Cardiac muscle cell (in vitro differentiated cells and primary cell): ENCODE results near the gene LMNA. TPM values are rescaled to one million over a fixed set of nuclear protein-coding genes. Genes with fewer than 3 reads are reported as not detected.

Experiments
- DNase-seq, 2 donors: peaks; one replicate each; pipeline versions ENCODE4 v3.0.0 to v3.0.0-alpha.2; 2010 to 2017; ENCODE audit warnings: low read depth in 1 of 2, low spot score in 1 of 2
- H3K27ac ChIP-seq: fragments of 200-600 bp; sonication (generic); 2 replicates; pipeline ENCODE4 v1.5.1; 2016
- H3K27me3 ChIP-seq: fragments of 200-600 bp; sonication (generic); 2 replicates; pipeline ENCODE4 v1.6.0; 2016; ENCODE audit warnings: control low read depth
- H3K36me3 ChIP-seq: fragments of 200-600 bp; sonication (generic); 2 replicates; pipeline ENCODE4 v1.5.1; 2016; ENCODE audit warnings: control low read depth
- H3K4me1 ChIP-seq: fragments of 200-600 bp; sonication (generic); 2 replicates; pipeline ENCODE4 v1.8.1; 2017; ENCODE audit warnings: low read depth, mild to moderate bottlenecking, mixed run types
- H3K4me3 ChIP-seq: fragments of 200-600 bp; sonication (generic); 2 replicates; pipeline ENCODE4 v1.5.1; 2016; ENCODE audit warnings: mild to moderate bottlenecking
- H3K9me3 ChIP-seq: fragments of 200-600 bp; sonication (generic); 2 replicates; pipeline ENCODE4 v1.5.1; 2017; ENCODE audit warnings: low read depth, mild to moderate bottlenecking, control low read depth
- CTCF ChIP-seq: IDR thresholded peaks from 2 replicates; pipeline ENCODE4 v1.5.1; 2012; ENCODE audit warnings: low read depth, mild to moderate bottlenecking, low read length
- polyA plus RNA-seq: library from polyadenylated mRNA; unstranded; fragments of >200 nt; fragmentation: Nextera tagmentation; extraction: Ambion mirVana; gene quantifications from 2 replicates; pipeline ENCODE4 v1.2.1, GENCODE V29; 2016
- total RNA-seq: library from RNA; depleted of rRNA; stranded (reverse); fragments of >200 nt; gene quantifications from 2 replicates; pipeline ENCODE4 v1.2.3, GENCODE V29; 2016

Gene LMNA
- total and polyA plus RNA-seq, 2 experiments from 2014 or later: 128 to 149 TPM

GRCh38 chr1:156160743-156161171 is 46.2 kb downstream of the LMNA start:
- H3K27ac ChIP-seq: no peak overlapping the region
- peak overlapping the region; percentile 18 for H3K4me3 ChIP-seq
- no peaks in the 10 kb centered on the region for H3K9me3 ChIP-seq
- H3K27me3 ChIP-seq: no peaks in the 10 kb centered on the region
- DNase-seq: peak; percentile 78 to 91
- peaks cover 10% of the 10 kb centered on the region for H3K4me1 ChIP-seq
- TF ChIP-seq CTCF: no peak
- H3K36me3 ChIP-seq: no peaks in the 10 kb centered on the region

GRCh38 chr1:156162430-156163037 is 48.0 kb downstream of the LMNA start:
- peaks cover 10% of the 10 kb centered on the region for H3K4me1 ChIP-seq
- DNase-seq: peak; percentile 42 to 79
- no peaks in the 10 kb centered on the region for H3K36me3 ChIP-seq
- no peaks in the 10 kb centered on the region for H3K27me3 ChIP-seq
- no peaks in the 10 kb centered on the region for H3K9me3 ChIP-seq
- no peak overlapping the region for H3K4me3 ChIP-seq
- H3K27ac ChIP-seq: peak overlapping the region; percentile 82
- TF ChIP-seq CTCF: no peak

- DNase-seq: no peak
- peaks cover 10% of the 10 kb centered on the region for H3K4me1 ChIP-seq
- H3K9me3 ChIP-seq: no peaks in the 10 kb centered on the region
- no peak for TF ChIP-seq CTCF
- no peaks in the 10 kb centered on the region for H3K36me3 ChIP-seq
- no peak overlapping the region for H3K4me3 ChIP-seq
- no peak overlapping the region for H3K27ac ChIP-seq
- H3K27me3 ChIP-seq: no peaks in the 10 kb centered on the region
These were observed 49.2 kb downstream of the LMNA start for GRCh38 chr1:156163712-156164111.

DNA sequence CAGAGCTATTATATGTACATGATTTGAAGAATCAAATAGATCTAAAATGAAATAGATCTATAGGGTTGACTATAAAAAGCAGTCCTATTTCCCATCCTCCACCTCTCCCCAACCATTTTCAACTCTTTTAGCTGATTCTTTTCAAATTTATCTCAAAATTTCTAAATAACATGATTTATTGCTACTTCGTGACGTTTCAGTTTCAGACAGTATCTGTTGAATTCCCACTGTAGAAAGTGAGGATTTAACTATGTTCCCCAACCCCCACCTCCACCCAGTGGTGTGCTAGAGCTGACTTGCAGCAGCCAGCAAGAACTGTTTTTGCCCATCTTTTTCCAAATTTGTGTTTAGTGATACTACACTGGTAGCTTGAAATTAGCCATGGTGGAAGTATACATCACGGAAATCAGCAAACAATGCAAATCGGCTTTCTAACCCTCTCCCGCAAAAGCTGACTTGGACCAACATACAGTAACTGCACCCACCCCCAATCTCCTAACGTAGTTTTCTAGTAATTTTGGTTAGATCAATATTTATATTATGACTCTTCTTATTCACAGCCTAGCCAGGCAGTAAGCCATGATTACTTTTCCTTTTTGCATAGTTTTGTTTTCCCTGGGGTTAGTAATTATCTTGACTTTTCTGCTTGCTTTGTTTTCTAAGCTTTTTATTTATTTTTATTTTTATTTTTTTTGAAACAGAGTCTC is 49.8 kb downstream of the LMNA start:
- H3K4me1 ChIP-seq: peaks cover 10% of the 10 kb centered on the region
- TF ChIP-seq CTCF: no peak
- no peak overlapping the region for H3K4me3 ChIP-seq
- DNase-seq: no peak
- no peaks in the 10 kb centered on the region for H3K36me3 ChIP-seq
- H3K9me3 ChIP-seq: no peaks in the 10 kb centered on the region
- H3K27ac ChIP-seq: no peak overlapping the region
- no peaks in the 10 kb centered on the region for H3K27me3 ChIP-seq

DNA sequence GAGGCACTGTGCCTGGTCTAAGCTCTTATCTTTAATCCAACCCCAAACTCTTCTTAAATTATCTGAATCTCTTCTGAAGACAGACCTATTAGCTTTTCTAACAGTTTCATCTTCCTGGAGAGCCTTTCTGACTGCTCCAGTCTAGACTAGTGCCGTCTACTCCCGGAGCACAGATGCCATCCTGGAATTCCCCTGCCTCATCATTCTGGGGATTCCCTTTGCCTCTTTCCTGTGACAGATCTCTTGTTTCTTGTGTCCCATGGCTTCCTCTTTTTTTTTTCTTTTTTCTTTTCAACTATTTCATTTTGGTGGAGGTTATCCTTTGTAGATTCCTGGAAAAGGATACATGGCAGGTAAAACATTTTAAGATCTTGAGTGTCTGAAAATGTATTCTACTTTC is 50.6 kb downstream of the LMNA start:
- H3K4me3 ChIP-seq: no peak overlapping the region
- DNase-seq: no peak
- no peak for TF ChIP-seq CTCF
- H3K27me3 ChIP-seq: no peaks in the 10 kb centered on the region
- H3K4me1 ChIP-seq: peaks cover 10% of the 10 kb centered on the region
- H3K27ac ChIP-seq: no peak overlapping the region
- no peaks in the 10 kb centered on the region for H3K36me3 ChIP-seq
- H3K9me3 ChIP-seq: no peaks in the 10 kb centered on the region
